PC-3 (cell line): ENCODE results near the gene TTC33. TPM values are rescaled to one million over a fixed set of nuclear protein-coding genes. Genes with fewer than 3 reads are reported as not detected.

ENCODE experiments used
- ATAC-seq: fragments of 200-7000 bp; cut with Tn5 transposase; 2 replicates; pipeline ENCODE4 v1.9.1; 2020; ENCODE audit warnings: mild to moderate bottlenecking, moderate library complexity
- BruUV-seq: library from RNA; stranded (reverse); fragments of 400-500 nt; replicated peaks from 2 replicates; lab custom pipeline; 2021; lab: Mats Ljungman, UMichigan
- CTCF ChIA-PET: fragments of 300-600 bp; sonication (Branson Sonifier 250); formaldehyde crosslinking; loops from one replicate; lab custom pipeline; 2022; ENCODE audit warnings: antibody characterized with exemption; lab: Charles Lee
- POLR2A ChIA-PET: fragments of 300-600 bp; sonication (Branson Sonifier 250); formaldehyde crosslinking; loops from one replicate; lab custom pipeline; 2022; ENCODE audit warnings: antibody characterized with exemption; ENCODE audit not compliant: unreplicated experiment; lab: Charles Lee
- DNase-seq: peaks from one replicate; pipeline ENCODE4 v3.0.0-alpha.2; 2015
- H2AFZ ChIP-seq: fragments of 300-600 bp; sonication (generic); 2 replicates; pipeline ENCODE4 v1.6.0; 2016; ENCODE audit warnings: antibody characterized with exemption, low read length
- H3F3A ChIP-seq: fragments of 300-600 bp; sonication (generic); one replicate; pipeline ENCODE4 v1.6.0; 2017; ENCODE audit warnings: antibody characterized with exemption, low read length, control low read depth, mild to moderate bottlenecking; ENCODE audit not compliant: unreplicated experiment
- H3K27ac ChIP-seq: fragments of 300-600 bp; sonication (generic); 2 replicates; pipeline ENCODE4 v1.5.1; 2016; ENCODE audit warnings: mild to moderate bottlenecking, low read length
- H3K27me3 ChIP-seq: fragments of 300-600 bp; sonication (generic); 2 replicates; pipeline ENCODE4 v1.6.1; 2016; ENCODE audit warnings: low read length, mixed read lengths
- H3K36me3 ChIP-seq: fragments of 300-600 bp; sonication (generic); 2 replicates; pipeline ENCODE4 v1.6.1; 2016; ENCODE audit warnings: low read depth, mixed run types, low read length, mixed read lengths
- H3K4me1 ChIP-seq: fragments of 300-600 bp; sonication (generic); 2 replicates; pipeline ENCODE4 v1.5.1; 2016; ENCODE audit warnings: low read length; ENCODE audit not compliant: insufficient read depth
- H3K4me2 ChIP-seq: fragments of 300-600 bp; sonication (generic); 2 replicates; pipeline ENCODE4 v1.6.0; 2016; ENCODE audit warnings: low read length
- H3K4me3 ChIP-seq: fragments of 300-600 bp; sonication (generic); 2 replicates; pipeline ENCODE4 v1.5.1; 2016; ENCODE audit warnings: mild to moderate bottlenecking, low read length, mixed read lengths
- H3K79me2 ChIP-seq: fragments of 300-600 bp; sonication (generic); 2 replicates; pipeline ENCODE4 v1.6.1; 2017; ENCODE audit warnings: low read length, mixed read lengths
- H3K9ac ChIP-seq: fragments of 300-600 bp; sonication (generic); 2 replicates; pipeline ENCODE4 v1.6.0; 2016; ENCODE audit warnings: mild to moderate bottlenecking, low read length
- H3K9me2 ChIP-seq: fragments of 300-600 bp; sonication (generic); replicated peaks from 2 replicates; pipeline ENCODE4 v1.6.1; 2016; ENCODE audit warnings: mixed run types, low read length, mixed read lengths
- H3K9me3 ChIP-seq: fragments of 300-600 bp; sonication (generic); 2 replicates; pipeline ENCODE4 v1.6.1; 2016; ENCODE audit warnings: low read length, mixed read lengths
- H4K20me1 ChIP-seq: fragments of 300-600 bp; sonication (generic); 2 replicates; pipeline ENCODE4 v1.6.1; 2016; ENCODE audit warnings: low read length, mixed read lengths
- CTCF ChIP-seq: fragments of 300-600 bp; sonication (generic); conservative IDR thresholded peaks from 2 replicates; pipeline ENCODE4 v1.5.1; 2017; ENCODE audit warnings: antibody characterized with exemption, low read depth, mild to moderate bottlenecking, low read length
- EZH2 ChIP-seq: fragments of 300-600 bp; sonication (generic); IDR thresholded peaks from one replicate; pipeline ENCODE4 v1.6.1; 2017; ENCODE audit warnings: antibody characterized with exemption, mild to moderate bottlenecking, low read length; ENCODE audit not compliant: unreplicated experiment
- EZH2phosphoT487 ChIP-seq: fragments of 300-600 bp; sonication (generic); IDR thresholded peaks from 2 replicates; pipeline ENCODE4 v1.6.1; 2018; ENCODE audit warnings: mild to moderate bottlenecking, antibody characterized with exemption, low read length, borderline replicate concordance
- intact Hi-C: fragments of 100-400 bp; cut with micrococcal nuclease; formaldehyde crosslinking; loops from 2 replicates; pipeline ENCODE4 v1.9.0; 2023
- total RNA-seq: library from RNA; depleted of rRNA; stranded (reverse); fragments of >200 nt; gene quantifications from 2 replicates; pipeline ENCODE4 v1.2.3, GENCODE V29; 2014

The TTC33 gene
- total RNA-seq, 1 experiment from 2014 or later = 9.0 TPM

GRCh38 chr5:40651201-40651600 is 104.6 kb downstream of the TTC33 start:
- ATAC-seq = no peak
- Histone ChIP-seq H3K9me3 (no peaks in the 10 kb centered on the region), H3K27ac (no peak overlapping the region), H3K4me1 (peaks cover 3% of the 10 kb centered on the region; the same call in 1 of the 2 replicates), H4K20me1 (no peaks in the 10 kb centered on the region), H3F3A (no peaks in the 10 kb centered on the region), H3K9me2 (no peaks in the 10 kb centered on the region), H3K36me3 (no peaks in the 10 kb centered on the region), H3K4me3 (no peak overlapping the region), H2AFZ (no peak overlapping the region), H3K79me2 (no peaks in the 10 kb centered on the region), H3K9ac (no peak overlapping the region), H3K4me2 (no peak overlapping the region), H3K27me3 (no peaks in the 10 kb centered on the region)
- no TSS peak for BruUV-seq
- intact Hi-C loops = no loop called here
- no peak for TF ChIP-seq CTCF
- TF ChIP-seq EZH2phosphoT487 = no peak
- TF ChIP-seq EZH2 = no peak
- CTCF ChIA-PET = no interaction called here
- POLR2A ChIA-PET = no interaction called here
- no peak for DNase-seq

- Histone ChIP-seq H3K27me3 (no peaks in the 10 kb centered on the region), H3K9me2 (no peaks in the 10 kb centered on the region), H3K36me3 (no peaks in the 10 kb centered on the region), H2AFZ (no peak overlapping the region), H3K27ac (no peak overlapping the region), H3K79me2 (no peaks in the 10 kb centered on the region), H4K20me1 (no peaks in the 10 kb centered on the region), H3K4me3 (no peak overlapping the region), H3K4me2 (no peak overlapping the region), H3F3A (no peaks in the 10 kb centered on the region), H3K9me3 (no peaks in the 10 kb centered on the region), H3K9ac (no peak overlapping the region), H3K4me1 (peaks cover 10% of the 10 kb centered on the region)
- ChIA-PET CTCF (no interaction called here), POLR2A (no interaction called here)
- intact Hi-C loops = no loop called here
- no peak for ATAC-seq
- no TSS peak for BruUV-seq
- no peak for DNase-seq
- TF ChIP-seq EZH2phosphoT487 = no peak
Measured at GRCh38 chr5:40649463-40650030, 106.2 kb downstream of the TTC33 start.

GRCh38 chr5:40648150-40648549 is 107.6 kb downstream of the TTC33 start:
- no TSS peak for BruUV-seq
- ChIA-PET CTCF (no interaction called here), POLR2A (no interaction called here)
- Histone ChIP-seq H3K27me3 (no peaks in the 10 kb centered on the region), H3K4me2 (no peak overlapping the region), H4K20me1 (no peaks in the 10 kb centered on the region), H3K27ac (no peak overlapping the region), H3K9ac (no peak overlapping the region), H3K9me2 (no peaks in the 10 kb centered on the region), H3K4me3 (no peak overlapping the region), H3K4me1 (peaks cover 10% of the 10 kb centered on the region), H3K36me3 (no peaks in the 10 kb centered on the region), H3F3A (no peaks in the 10 kb centered on the region), H3K9me3 (no peaks in the 10 kb centered on the region), H3K79me2 (no peaks in the 10 kb centered on the region), H2AFZ (no peak overlapping the region)
- TF ChIP-seq CTCF = no peak
- TF ChIP-seq EZH2phosphoT487 = no peak
- no peak for TF ChIP-seq EZH2
- DNase-seq (no peak), ATAC-seq (no peak)
- intact Hi-C loops = no loop called here
